GM12864 (cell line): Measurements from ENCODE around the gene KAT2A.

Experiments
- DNase-seq: peaks from one replicate; pipeline ENCODE4 v3.0.0-alpha.2; 2011; ENCODE audit warnings: low read depth
- H3K4me3 ChIP-seq: 2 replicates; pipeline ENCODE4 v1.5.1; 2011; ENCODE audit warnings: mild to moderate bottlenecking, low read depth, low read length, control low read depth
- TF ChIP-seq, protein P1 (sequence below): IDR thresholded peaks from 2 replicates; pipeline ENCODE4 v1.5.1; 2011; ENCODE audit warnings: low read depth, mild to moderate bottlenecking, moderate library complexity, low read length, control low read depth, inconsistent platforms; ENCODE audit errors: missing control alignments

KAT2A gene

DNA sequence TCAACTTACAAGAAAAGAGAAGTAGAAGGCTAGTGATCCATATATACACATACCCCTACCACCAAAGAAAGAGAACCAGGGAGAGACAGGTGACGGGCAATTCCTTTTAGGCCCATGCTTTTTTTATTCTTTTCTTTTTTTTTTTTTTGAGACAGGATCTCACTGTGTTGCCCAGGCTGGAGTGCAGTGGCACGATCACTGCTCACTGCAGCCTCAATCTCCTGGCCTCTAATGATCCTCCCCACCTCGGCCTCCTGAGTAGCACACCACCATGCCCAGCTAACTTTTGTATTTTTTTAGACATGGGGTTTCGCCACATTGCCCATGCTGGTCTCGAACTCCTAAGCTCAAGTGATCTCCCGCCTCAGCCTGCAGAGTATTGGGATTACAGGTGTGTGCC lies 6.2 kb upstream of the KAT2A start:
- H3K4me3 ChIP-seq, result no peak overlapping the region
- TF ChIP-seq, protein P1, sequence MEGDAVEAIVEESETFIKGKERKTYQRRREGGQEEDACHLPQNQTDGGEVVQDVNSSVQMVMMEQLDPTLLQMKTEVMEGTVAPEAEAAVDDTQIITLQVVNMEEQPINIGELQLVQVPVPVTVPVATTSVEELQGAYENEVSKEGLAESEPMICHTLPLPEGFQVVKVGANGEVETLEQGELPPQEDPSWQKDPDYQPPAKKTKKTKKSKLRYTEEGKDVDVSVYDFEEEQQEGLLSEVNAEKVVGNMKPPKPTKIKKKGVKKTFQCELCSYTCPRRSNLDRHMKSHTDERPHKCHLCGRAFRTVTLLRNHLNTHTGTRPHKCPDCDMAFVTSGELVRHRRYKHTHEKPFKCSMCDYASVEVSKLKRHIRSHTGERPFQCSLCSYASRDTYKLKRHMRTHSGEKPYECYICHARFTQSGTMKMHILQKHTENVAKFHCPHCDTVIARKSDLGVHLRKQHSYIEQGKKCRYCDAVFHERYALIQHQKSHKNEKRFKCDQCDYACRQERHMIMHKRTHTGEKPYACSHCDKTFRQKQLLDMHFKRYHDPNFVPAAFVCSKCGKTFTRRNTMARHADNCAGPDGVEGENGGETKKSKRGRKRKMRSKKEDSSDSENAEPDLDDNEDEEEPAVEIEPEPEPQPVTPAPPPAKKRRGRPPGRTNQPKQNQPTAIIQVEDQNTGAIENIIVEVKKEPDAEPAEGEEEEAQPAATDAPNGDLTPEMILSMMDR, result no peak
- DNase-seq, result no peak

DNA sequence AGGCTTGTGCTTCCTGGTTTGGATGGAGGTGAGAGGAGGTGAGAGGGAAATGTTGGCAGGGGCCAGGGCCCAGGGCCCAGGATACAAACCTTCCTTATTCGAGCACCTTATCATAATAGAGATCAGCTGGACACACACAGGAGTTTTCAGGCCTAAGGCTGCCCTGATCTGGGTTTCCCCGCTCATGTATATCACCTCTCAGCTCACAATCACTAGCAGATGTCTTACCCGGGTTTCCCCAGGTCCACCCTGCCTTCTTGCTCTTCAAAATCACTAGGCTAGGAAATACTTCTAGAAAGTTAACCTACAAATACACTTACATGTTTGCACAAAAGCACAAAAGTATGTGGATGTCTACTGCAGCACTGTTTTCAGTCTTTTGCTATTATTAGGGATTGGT lies 5.7 kb upstream of the KAT2A start:
- TF ChIP-seq, protein P1, result no peak
- no peak for DNase-seq
- no peak overlapping the region for H3K4me3 ChIP-seq

DNA sequence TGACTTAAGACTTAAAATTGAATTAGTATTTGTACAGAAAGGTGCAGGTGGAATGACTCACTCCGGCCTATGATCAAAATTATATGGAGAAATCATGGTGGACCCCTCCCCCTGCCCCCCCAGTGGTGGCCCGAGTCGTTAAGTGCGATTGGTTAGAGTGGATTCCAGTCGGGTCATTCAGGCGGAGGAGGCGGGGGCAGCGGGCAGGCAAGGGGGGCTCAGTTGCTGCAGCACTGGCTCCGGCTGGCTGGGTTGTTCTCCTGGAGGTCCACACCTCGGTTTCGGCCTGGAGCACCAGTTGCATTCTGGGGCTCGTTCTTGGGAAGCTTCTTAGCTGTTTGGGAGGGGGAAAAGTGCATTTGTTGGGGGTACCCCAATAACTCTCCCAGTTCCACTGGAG lies 4.4 kb upstream of the KAT2A start:
- DNase-seq, result no peak
- H3K4me3 ChIP-seq, result no peak overlapping the region
- TF ChIP-seq, protein P1, result no peak

DNA sequence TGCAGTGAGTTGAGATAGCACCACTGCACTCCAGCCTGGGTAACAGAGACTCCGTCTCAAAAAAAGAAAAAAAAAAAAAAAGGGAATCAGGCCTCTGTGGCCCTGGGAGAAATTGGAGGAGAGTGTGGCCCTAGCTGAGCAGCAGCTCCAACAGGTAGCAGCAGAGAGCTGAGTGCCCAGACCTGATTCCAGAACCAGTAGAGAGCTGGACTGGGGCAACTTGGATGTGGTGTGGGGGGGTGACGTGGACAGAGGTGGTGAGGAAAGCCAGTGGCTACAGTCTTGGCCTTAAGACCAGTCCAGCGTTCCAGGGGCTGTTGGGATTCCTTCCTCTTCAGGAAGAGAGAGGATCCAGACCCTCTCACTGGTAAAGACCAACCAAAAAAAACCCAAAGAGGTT lies 3.1 kb upstream of the KAT2A start:
- DNase-seq, result no peak
- TF ChIP-seq, protein P1, result no peak
- no peak overlapping the region for H3K4me3 ChIP-seq

DNA sequence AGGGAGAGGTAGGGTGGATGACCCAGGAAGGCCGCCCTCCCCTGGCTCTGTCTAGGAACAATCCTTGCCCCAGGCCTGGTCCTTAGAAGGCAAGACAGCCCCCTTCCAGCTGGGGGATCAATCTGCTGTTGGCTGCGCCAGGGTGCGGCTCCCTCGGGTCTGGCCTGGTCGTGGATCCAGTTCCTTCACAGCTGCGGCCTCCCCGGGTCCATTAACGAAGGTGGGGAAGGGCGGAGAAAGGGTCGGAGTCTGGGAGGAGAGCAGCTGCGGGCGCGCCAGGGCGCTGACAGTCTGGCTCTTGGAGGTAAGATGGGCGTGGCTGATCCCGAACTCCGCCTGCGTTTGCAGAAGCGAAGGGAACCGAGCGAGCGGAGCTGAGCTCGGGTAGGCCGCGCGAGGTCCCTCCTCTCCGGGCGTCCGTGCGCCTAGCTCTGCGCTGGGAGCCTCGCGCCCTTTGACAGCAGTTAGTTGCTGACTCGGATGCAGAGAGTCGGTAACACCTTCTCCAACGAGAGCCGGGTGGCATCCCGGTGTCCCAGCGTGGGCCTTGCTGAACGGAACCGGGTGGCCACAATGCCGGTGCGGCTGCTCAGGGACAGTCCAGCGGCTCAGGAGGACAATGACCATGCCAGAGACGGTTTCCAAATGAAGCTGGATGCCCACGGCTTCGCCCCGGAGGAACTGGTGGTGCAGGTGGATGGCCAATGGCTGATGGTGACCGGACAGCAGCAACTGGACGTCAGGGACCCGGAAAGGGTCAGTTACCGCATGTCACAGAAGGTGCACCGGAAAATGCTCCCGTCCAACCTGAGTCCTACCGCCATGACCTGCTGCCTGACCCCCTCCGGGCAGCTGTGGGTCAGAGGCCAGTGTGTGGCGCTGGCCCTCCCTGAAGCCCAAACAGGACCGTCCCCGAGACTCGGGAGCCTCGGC lies 1.5 kb upstream of the KAT2A start, which contains the start of gene HSPB9:
HSPB9 (plus strand) TSS at position 434 of the 933 bp plus-strand sequence; CDS start at position 481, 47 bp downstream.
- no peak for DNase-seq
- TF ChIP-seq, protein P1, result no peak
- no peak within 1 kb of the TSS for H3K4me3 ChIP-seq

DNA sequence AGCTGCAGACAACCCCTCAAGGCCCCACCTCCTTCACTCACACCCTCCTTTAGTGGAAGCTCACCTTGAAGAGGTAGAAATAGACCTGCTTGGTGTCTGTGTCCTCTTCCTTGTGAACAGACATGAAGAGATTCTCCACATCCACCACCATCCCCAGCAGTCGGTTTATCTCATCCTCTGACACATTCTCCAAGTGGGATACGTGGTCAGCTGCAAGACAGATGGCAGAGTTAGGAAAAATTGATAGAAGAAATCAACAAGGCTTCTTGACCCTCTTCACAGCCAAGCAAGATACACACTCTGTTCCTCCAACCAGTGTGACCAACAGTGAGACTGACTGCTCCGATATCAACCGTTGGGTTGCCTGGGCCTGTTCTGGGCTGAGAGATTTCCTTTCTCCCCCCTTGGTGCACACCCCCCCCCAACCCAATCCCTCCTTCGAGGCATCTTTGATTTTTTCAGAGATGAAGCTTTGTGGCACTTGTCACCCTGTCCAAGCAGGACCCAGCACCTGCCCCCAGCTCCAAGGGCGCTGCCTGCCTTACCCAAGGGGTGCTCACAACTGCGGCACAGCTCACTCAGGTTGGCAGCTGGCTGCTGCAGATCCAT lies 902 bp downstream of the KAT2A start:
- TF ChIP-seq, protein P1, result no peak
- peak overlapping the region; percentile 56 for H3K4me3 ChIP-seq
- DNase-seq, result no peak
